Loucy (cell line): Measurements from ENCODE around the gene TNS3.

Source experiments
- H2AFZ ChIP-seq: fragments of 200-600 bp; sonication (generic); 2 replicates; pipeline ENCODE4 v1.6.0; 2016; ENCODE audit warnings: antibody characterized with exemption, mild to moderate bottlenecking, low read length, moderate library complexity
- H3F3A ChIP-seq: fragments of 200-600 bp; 2 replicates; pipeline ENCODE4 v1.6.0; 2016; ENCODE audit warnings: antibody characterized with exemption, low read depth, mild to moderate bottlenecking
- H3K27me3 ChIP-seq: fragments of 200-600 bp; sonication (generic); 2 replicates; pipeline ENCODE4 v1.6.1; 2014; ENCODE audit warnings: low read length, mild to moderate bottlenecking; ENCODE audit not compliant: insufficient read depth, poor library complexity, severe bottlenecking
- H3K36me3 ChIP-seq: fragments of 200-600 bp; sonication (generic); 2 replicates; pipeline ENCODE4 v1.6.1; 2016; ENCODE audit warnings: low read length; ENCODE audit not compliant: insufficient read depth
- H3K4me1 ChIP-seq: fragments of 200-600 bp; sonication (generic); 2 replicates; pipeline ENCODE4 v1.5.1; 2014; ENCODE audit warnings: low read length, mild to moderate bottlenecking; ENCODE audit not compliant: insufficient read depth, poor library complexity, severe bottlenecking
- H3K4me2 ChIP-seq: fragments of 200-600 bp; sonication (generic); 2 replicates; pipeline ENCODE4 v1.6.0; 2014; ENCODE audit warnings: antibody characterized with exemption, low read length, low read depth, mild to moderate bottlenecking; ENCODE audit not compliant: poor library complexity, severe bottlenecking
- H3K4me3 ChIP-seq: fragments of 200-600 bp; sonication (generic); 2 replicates; pipeline ENCODE4 v1.5.1; 2014; ENCODE audit warnings: low read length, mild to moderate bottlenecking, mixed read lengths; ENCODE audit not compliant: poor library complexity, severe bottlenecking
- H3K79me2 ChIP-seq: fragments of 200-600 bp; sonication (generic); 2 replicates; pipeline ENCODE4 v1.6.1; 2014; ENCODE audit warnings: low read length; ENCODE audit not compliant: insufficient read depth
- H3K9ac ChIP-seq: fragments of 200-600 bp; sonication (generic); 2 replicates; pipeline ENCODE4 v1.6.0; 2014; ENCODE audit warnings: mild to moderate bottlenecking, low read depth, low read length, moderate library complexity; ENCODE audit not compliant: poor library complexity, severe bottlenecking
- H3K9me2 ChIP-seq: fragments of 200-600 bp; sonication (generic); replicated peaks from 2 replicates; pipeline ENCODE4 v1.6.1; 2016; ENCODE audit warnings: low read depth, low read length, mixed read lengths
- H3K9me3 ChIP-seq: fragments of 200-600 bp; sonication (generic); 2 replicates; pipeline ENCODE4 v1.6.1; 2014; ENCODE audit warnings: mild to moderate bottlenecking, antibody characterized with exemption, low read length, low read depth; ENCODE audit not compliant: insufficient read depth
- H4K20me1 ChIP-seq: fragments of 200-600 bp; sonication (generic); 2 replicates; pipeline ENCODE4 v1.6.0; 2014; ENCODE audit warnings: antibody characterized with exemption, low read length, mild to moderate bottlenecking; ENCODE audit not compliant: insufficient read depth, poor library complexity, severe bottlenecking
- CTCF ChIP-seq: fragments of 200-600 bp; sonication (generic); conservative IDR thresholded peaks from 2 replicates; pipeline ENCODE4 v1.5.1; 2014; ENCODE audit warnings: mild to moderate bottlenecking, antibody characterized with exemption, low read length
- EZH2phosphoT487 ChIP-seq: fragments of 200-600 bp; IDR thresholded peaks from 2 replicates; pipeline ENCODE4 v1.6.1; 2018; ENCODE audit warnings: antibody characterized with exemption, mild to moderate bottlenecking, moderate library complexity, borderline replicate concordance

Gene TNS3

GRCh38 chr7:47326808-47327207, 255.1 kb downstream of the TNS3 start:
- H3K4me1 ChIP-seq: no peaks in the 10 kb centered on the region
- H3K4me3 ChIP-seq: no peak overlapping the region
- H4K20me1 ChIP-seq: no peaks in the 10 kb centered on the region
- no peaks in the 10 kb centered on the region for H3K79me2 ChIP-seq
- no peak overlapping the region for H2AFZ ChIP-seq
- H3K4me2 ChIP-seq: no peak overlapping the region
- no peaks in the 10 kb centered on the region for H3K9me2 ChIP-seq
- H3K36me3 ChIP-seq: no peaks in the 10 kb centered on the region
- no peak overlapping the region for H3K9ac ChIP-seq
- no peak for TF ChIP-seq EZH2phosphoT487
- no peak for TF ChIP-seq CTCF
- peaks cover 6% of the 10 kb centered on the region; the same call in 1 of the 2 replicates for H3K9me3 ChIP-seq
- no peaks in the 10 kb centered on the region for H3K27me3 ChIP-seq
- no peaks in the 10 kb centered on the region for H3F3A ChIP-seq

GRCh38 chr7:47326220-47326619, 255.7 kb downstream of the TNS3 start:
- H3K4me2 ChIP-seq: no peak overlapping the region

GRCh38 chr7:47325337-47325736, 256.6 kb downstream of the TNS3 start:
- H3K9ac ChIP-seq: no peak overlapping the region
- no peaks in the 10 kb centered on the region for H3K4me1 ChIP-seq
- H2AFZ ChIP-seq: no peak overlapping the region
- H3K79me2 ChIP-seq: no peaks in the 10 kb centered on the region
- no peaks in the 10 kb centered on the region for H4K20me1 ChIP-seq
- no peaks in the 10 kb centered on the region for H3F3A ChIP-seq
- H3K4me2 ChIP-seq: no peak overlapping the region
- H3K36me3 ChIP-seq: no peaks in the 10 kb centered on the region
- no peak for TF ChIP-seq EZH2phosphoT487
- TF ChIP-seq CTCF: no peak
- H3K4me3 ChIP-seq: no peak overlapping the region
- H3K9me3 ChIP-seq: peaks cover 6% of the 10 kb centered on the region; the same call in 1 of the 2 replicates
- no peaks in the 10 kb centered on the region for H3K27me3 ChIP-seq
- no peaks in the 10 kb centered on the region for H3K9me2 ChIP-seq

More at GRCh38 chr7:47326220-47326619, 255.7 kb downstream of the TNS3 start:
- no peaks in the 10 kb centered on the region for H3K9me2 ChIP-seq
- no peak for TF ChIP-seq EZH2phosphoT487
- no peak for TF ChIP-seq CTCF
- no peaks in the 10 kb centered on the region for H3K4me1 ChIP-seq
- H3K4me3 ChIP-seq: no peak overlapping the region
- no peaks in the 10 kb centered on the region for H3K27me3 ChIP-seq
- no peaks in the 10 kb centered on the region for H3K36me3 ChIP-seq
- H3K9me3 ChIP-seq: peaks cover 6% of the 10 kb centered on the region; the same call in 1 of the 2 replicates
- no peak overlapping the region for H3K9ac ChIP-seq
- H3K79me2 ChIP-seq: no peaks in the 10 kb centered on the region
- H2AFZ ChIP-seq: no peak overlapping the region
- H4K20me1 ChIP-seq: no peaks in the 10 kb centered on the region
- no peaks in the 10 kb centered on the region for H3F3A ChIP-seq
